GM21528 (cell line): ENCODE measurements around the gene ZSWIM4.
"Not testable (repeated sequence)": the region's sequence is repeated elsewhere in the genome, so short reads cannot be mapped to it uniquely, and the experiment has no call there.

ENCODE experiments used
- ATAC-seq: cut with Tn5 transposase; IDR thresholded peaks from one replicate; pipeline ENCODE4 v1.9.1; 2021; ENCODE audit warnings: mild to moderate bottlenecking, moderate library complexity; ENCODE audit not compliant: unreplicated experiment, low FRiP score

The ZSWIM4 gene

DNA sequence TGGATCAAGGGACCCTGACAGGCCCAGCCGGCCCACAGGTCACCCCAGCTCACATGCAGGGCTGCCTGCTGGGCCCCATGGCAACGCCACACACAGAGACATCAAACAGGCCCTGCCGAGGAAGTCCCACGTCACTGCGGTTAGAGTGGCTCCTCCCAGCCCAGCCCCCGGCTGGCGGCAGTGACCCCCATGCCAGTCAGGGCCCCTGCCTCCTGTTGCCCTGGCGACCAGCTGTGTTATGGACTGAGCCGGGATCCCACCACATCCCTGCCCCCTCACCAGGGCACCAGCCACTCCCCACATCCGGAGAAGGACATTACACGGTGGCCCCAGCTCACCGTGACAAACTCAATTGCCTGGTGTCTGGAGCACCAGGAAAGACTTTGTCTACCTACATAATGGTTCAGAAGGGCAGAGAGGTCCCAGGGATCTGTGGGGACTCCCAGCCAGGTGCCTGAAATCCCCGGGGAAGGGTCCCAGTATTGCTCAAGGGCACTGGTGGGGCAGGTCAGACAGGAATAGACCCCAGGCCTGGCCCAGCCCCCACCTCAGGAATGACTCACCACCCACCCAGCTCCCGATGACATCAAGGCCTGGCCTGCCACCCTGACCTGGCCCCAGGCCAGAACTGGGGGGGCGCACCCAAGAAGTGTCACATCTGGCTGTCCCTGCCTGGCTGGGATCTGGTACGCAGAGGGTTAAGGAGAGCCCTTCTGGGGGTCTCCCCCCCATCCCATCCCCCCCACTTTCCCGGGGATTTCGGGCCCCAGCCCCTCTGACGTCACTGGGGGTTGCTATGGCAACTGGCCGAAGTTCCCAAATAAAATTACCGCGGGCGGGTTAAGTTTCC is 51.5 kb downstream of the ZSWIM4 start:
- no peak for ATAC-seq

DNA sequence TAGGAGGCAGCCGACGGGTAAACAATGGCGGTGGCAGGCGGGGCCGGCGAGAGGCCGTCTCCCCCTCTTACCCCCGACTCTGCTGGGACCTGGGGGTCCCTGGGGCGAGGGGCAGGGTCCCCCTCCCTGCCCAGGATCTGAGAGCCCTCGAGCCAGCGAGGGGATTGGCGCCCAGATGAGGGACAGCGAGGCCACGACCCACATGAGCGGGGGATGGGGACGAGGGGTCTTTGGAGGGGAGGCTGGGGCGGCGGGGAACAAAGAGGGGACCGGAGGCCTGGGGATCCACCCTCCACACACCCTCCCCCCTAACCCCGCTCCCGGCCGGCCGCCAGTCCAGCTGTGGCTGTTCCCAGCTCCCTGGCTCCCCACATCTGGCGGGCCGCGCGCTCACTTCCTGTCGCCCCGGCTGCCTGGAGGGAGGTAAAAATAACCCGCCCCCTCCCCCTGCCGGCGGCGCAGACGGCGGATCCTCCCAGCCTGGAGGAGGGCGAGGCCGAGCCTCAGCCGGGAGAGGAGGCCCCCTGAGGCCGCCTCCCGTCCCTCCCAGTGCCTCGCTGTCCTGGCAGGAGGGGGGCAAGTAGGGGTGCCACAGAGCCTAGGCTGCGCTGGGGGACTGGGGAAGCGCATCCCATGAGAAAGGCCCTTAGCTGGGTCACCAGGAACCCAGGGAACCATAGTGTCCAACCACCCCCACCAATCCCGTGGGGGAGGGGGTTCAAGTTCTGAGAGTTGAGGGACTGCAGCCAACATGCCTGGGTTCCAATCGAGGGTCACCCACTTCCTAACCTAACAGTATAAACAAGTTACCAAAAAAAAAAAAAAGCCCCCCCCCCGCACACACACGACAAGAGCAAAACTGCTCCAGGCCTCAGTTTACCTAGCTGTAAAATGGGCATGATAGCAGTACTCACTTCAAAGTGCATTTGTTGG is 52.4 kb downstream of the ZSWIM4 start:
- no peak for ATAC-seq

DNA sequence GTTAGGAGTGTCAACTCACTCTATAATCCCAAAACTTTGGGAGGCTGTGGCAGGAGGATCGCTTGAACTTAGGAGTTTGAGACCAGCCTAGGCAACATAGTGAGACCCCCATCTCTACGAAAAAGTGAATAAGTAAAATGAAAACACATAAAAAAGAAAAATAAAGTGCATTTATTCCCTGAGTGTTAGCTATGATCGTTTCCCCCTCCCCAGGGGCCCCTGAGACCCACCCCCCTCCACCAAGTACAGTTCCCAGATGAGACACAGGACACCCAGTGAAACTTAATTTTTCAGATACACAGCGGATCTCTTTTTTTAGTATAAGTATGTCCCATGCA is 53.1 kb downstream of the ZSWIM4 start:
- ATAC-seq = no peak

DNA sequence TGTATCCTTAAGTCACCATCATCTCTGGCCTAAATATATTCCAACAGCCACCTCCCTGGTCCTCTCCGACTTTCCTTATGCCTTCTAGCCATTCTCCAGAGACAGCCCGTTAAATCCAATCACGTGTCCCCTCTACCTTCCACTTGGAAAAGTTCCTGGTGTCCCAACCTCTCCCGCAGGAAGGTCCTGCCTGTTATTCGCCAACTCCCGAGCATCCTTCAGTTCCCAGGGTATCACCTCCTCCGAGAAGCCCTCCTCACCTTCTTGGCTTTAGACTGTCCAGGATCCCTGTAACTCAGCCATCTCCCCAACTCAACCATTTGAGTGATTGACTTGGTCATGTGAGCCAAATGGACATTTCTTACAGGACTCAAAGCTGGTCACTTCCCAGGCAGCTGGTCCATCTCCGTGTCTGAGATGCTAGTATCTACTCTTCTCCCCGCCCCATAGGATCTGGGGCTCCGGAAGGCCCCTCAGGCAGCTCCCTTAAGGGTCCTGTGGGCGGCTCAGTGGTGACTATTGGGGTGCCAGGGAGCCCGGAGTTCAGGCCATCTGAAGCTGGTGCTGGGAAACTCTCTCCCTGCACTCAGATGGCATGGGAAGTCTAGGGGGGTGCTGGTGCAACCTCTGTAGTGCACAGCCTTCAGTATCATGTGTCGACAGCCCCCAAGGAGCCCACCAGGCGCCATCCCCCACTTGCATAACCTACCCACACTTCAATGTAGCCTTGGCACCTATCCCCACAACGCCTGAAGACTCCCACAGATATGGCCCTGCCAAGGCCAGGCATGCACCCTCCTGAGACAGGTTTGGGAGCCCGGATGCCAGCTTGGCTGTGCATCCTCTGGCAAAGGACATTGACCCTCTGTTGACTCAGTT is 53.8 kb downstream of the ZSWIM4 start:
- no peak for ATAC-seq

DNA sequence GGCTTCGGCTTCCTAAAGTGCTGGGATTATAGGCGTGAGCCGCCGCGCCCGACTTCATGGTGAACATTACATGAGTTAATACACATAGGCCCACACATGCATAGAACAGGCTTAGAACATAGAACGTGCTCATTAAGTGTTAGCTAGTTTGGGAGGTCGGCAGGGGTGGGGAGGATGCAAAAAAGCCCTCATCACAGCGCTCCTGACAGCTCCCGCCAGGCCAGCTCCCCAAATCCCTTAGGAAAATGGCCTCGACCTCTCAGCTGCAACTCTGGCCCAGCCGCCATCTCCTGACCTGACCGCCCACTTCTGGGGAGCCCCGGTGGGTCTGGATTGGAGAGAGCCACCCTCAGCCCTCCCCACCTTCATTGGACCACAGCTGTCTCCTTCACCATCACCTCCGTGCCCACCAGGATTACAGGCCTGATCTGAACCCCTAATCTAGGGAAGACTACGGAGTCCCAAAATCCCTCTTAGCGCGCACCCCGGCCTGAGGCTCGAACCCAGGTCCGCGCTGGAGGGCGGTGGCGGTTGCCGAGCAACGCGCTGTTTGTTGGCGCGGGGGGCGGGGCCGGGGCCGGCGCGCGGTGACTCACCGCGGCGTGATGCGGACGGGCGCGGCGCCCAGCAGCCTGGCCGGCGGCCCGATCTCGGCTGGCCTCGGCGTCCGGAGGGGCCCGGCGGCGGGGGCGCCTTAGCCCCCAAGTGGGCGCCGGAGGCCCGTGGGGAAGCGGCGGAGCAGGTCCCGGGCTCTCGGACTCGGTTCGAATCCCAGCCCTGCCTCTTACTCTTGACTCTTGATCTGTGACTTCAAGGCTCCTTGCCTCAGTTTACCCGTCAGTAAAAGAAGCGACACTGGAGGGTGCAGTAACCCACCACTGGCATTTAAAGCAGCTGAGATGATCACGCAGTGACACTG is 55.0 kb downstream of the ZSWIM4 start:
- ATAC-seq = no peak

DNA sequence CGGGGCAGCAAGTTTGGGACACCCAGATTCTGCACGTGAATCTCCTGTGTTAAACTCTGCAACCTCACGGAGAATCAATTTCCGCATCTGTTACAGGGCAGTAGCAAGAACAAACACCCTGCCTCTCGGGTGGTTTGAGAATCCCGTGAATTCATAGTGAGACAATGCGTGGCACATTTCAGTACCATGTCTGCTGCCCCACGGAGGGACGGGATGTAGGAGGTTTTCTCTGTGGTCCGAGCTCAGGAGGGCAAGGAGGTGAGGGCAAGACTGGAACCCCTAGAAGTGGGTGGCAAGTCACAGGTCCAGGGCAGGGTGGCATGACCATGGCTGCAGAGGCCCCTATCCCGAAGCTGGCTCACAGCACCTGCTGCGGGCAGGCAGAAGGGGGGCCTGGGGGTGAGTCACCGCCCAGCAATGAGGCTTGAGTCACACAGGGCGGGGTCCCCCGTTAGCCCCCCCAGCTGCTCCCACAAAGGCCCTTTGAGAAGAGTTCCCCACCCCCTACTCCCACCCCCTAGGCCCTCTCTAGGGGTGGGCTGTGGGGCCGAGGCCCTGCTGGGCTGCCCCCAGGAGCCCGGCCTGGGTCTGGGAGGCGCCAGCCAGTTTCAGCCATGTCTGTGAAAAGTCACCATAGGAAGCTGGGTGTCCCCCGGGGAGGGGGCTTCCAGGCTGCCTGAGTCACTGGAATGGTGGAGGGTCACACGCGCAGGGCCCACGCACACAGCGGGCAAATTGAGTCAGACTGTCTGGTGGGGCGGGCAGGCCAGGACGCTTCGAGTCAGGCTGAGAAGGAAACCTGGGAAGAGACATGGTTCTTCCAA is 55.9 kb downstream of the ZSWIM4 start:
- no peak for ATAC-seq

DNA sequence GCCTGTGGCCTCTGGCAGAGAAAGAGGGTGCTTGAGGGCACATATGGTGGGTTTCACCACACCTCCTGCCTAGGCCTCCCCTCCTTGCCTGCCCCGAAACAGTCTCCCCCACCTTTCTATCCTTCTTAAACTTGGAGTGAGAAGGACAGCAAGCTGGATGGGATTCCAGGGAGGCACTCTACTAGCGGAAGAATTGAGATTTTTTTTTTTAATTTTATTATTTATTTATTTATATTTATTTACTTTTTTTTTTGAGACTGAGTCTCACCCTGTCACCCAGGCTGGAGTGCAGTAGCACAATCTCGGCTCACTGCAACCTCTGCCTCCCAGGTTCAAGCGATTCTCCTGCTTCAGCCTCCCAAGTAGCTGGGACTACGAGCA is 56.5 kb downstream of the ZSWIM4 start:
- not testable (repeated sequence) for ATAC-seq

DNA sequence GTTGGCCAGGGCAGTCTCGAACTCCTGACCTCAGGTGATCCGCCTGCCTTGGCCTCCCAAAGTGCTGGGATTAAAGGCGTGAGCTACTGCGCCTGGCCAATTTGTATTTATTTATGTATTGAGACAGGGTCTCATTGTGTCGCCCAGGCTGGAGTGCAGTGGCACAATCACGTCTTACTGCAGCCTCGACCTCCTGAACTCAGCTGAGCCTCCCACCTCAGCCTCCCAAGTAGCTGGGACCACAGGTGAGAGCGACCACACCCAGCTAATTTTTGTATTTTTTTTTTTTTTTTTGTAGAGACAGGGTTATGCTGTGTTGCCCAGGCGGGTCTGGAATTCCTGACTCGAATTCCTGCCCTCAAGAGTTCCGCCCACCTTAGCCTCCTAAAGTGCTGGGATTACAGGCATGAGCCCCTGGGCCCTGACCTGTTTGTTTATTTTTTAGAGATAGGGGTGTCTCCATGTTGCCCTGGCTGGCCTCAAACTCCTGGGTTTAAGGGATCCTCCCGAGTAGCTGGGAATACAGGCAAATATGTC is 57.0 kb downstream of the ZSWIM4 start:
- ATAC-seq = not testable (repeated sequence)

DNA sequence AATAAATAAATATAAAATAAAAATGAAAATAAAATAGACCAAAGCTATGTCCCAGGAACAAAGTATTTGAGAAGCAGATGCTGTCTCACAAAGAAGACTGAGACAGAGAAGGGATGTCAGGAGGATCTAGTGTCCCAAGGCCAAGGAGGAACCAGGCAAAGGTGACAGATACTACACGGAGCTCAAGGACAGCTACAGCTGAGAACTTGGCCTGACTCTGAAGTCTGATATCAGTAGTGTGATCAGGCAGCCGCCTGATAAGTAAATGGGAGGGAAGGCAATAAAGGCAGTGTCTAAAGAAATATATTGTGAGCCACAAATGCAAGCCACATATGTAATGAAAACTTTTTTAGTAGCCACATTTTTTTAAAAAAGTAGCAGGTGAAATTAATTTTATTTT is 61.3 kb downstream of the ZSWIM4 start:
- no peak for ATAC-seq

DNA sequence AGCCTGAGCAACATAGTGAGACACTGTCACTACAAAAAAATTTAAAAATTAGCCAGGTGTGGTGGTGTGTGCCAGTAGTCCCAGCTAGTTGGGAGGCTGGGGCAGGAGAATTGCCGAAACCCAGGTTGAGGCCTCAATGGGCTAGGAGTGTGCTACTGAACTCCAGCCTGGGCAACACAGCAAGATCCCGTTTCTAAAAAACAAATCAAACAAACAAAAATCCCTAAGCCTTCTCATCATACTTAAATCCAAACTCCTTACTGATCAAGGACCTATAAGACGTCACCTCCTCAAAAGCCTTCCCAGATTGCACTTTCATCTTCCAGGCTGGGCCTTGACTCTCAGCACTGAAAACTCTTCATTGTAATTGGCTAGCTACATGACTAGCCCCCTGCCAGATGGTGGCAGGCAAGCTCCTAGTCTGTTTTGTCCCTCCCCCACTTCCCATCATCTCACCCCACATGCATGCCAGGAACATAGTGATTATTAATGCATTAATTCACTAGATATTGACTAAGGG is 64.2 kb downstream of the ZSWIM4 start:
- ATAC-seq = no peak

DNA sequence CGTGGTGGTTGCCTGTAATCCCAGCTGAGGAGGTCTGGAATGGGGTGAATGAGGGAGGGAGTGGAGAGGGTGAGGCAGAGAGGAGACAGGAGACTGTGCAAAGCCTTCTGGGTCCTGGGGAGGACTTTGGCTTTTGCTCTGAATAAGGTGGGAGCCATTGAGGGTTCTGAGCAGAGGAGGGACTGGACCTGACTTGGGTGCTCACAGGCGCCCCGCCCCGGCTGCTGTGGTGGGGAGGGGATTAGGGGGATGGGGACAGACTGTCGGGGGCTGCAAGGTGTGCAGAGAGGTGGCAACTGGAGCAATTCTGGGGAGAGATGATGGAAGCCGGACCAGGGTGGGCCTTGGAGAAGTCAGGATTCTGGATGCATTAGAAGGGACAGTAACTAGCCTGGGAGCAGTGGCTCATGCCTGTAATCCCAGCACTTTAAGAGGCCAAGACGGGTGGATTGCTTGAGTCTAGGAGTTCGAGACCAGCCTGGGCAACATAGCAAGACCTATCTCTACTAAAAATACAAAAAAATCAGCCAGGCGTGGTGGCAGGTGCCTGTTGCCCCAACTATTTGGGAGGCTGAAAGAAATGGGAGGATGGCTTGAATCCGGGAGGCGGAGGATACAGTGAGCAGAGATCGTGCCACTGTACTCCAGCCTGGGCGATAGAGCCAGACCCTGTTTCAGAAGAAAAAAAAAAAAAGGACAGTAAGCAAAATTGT is 65.6 kb downstream of the ZSWIM4 start:
- ATAC-seq = no peak

DNA sequence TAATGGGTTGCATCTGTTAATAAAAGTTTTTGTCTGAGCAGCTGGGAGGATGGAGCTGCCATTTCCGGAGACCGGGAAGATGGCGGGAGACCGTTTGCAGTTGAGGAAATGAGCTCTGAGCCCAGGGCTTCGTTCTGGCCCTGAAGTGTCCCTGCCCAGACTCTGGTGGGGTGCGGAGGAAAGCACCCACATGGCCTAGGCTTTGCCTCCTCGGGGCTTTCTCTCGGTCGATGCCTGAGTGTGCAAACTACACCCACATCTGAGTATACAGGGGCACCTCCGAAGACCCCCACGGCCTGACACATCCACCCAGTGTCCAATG is 66.1 kb downstream of the ZSWIM4 start:
- ATAC-seq = peak; percentile 28

DNA sequence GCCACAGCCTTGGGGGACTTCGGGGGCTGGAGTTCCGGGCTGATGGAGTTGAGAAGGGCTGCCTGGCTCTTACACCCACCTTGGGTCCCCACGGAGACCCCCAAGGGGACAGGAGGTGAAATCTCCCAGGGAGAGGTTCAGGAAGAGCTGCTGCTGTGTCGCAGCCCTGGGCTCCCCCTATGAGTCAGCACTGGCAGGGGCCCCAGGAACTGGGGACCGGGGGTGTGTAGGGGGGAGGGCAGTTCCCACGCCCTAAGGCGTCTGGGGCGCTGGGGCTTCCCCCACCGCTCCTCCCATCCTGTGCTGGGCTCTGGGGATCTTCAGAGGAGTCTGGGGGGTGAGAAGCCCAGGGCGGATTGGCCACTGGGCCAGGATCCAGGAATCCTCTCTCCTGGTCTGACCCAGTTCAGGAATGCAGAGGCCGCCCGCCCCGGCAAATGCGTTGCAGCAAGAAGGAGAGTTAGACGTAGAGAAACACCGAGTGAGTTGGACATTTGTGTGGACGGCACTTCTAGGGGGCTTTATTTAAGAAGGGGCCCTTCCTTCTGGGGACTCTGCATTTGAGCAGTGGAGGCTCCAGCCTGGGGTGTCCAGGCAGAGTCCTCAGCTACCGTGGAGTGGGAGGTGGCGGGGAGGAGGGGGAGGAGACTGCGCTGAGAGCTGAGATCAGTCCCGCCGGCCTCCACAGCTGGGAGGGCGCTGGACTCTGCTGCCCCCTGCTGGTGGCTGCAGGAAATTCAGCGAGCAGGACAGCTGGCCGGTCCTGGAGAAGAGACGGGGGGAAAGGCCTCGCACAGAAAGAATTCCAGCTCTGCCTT is 66.7 kb downstream of the ZSWIM4 start:
- peak; percentile 54 for ATAC-seq

DNA sequence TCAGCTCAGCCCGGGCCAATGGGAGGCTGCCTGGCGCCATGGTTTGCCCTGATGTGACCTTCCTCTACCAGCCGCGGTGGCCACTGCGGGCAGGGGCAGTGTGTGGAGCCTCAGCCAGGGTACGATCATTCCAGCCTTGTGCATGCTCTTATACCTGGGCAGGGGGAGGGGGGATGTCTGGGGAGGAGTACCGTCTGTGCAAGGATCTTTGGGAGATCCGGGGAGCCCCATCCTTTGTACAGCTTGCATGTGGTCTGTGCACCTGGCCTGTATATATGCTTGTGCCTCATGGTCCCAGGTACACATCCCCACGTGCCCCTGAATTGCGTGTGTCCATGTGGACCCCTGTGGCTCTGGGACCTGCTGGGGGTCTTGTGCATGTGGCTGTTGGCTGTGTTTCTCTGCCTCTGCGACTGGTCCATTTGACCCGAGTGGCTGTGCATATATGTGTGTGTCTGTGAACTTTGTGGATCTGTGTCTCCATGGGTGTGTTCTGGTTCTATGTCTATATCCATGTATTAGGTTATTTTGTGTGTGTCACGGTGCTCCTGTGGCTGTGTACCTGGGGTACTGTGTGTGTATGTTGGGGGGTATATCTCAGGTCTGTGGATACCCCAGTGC is 68.9 kb downstream of the ZSWIM4 start:
- no peak for ATAC-seq

DNA sequence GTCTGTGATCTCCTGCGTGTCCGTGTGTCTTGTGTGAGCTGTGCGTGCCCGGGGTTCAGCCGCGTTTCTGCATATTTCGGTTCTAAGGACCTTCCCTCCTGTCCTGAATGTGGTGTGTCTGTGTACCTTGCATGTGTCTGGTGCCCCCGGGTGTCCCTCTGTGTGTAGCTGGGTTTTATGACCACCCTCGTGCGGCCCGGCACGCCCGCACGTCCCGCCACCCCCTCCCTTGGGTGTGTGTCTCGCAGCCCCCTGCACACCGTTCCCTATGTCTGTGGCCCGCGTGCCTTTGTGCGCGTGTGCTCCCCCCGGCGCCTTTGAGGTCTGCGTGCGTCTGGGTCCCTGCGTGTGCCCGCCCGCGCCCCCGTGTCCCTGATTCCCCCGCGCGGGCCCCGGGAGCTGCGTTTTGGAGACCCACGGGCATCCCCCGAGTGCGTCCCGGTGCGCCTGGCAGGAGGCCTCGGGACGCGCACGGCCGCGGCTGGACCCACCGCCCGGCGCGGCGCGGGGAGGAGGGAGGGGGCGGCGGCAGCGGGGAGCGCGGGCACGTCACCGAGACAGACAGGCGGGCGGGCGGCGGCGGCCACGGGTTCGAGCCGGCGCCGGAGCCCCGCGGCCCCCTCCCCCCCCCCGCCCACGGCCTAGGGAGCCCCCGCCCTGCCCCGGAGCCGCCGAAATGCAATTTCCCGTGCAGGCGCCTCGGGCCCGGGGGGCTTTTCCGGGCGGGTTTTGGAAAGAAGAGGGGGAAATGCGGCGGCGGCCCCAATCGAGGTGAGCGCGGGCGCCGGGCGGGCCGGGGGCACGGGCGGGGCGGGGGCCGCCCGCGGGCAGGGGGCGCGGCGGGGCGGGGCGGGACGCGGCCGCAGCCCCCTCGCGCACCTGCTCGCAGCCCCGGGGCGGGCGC is 69.7 kb downstream of the ZSWIM4 start:
- ATAC-seq = no peak
